Measurements from ENCODE around the gene RETN.

DNA sequence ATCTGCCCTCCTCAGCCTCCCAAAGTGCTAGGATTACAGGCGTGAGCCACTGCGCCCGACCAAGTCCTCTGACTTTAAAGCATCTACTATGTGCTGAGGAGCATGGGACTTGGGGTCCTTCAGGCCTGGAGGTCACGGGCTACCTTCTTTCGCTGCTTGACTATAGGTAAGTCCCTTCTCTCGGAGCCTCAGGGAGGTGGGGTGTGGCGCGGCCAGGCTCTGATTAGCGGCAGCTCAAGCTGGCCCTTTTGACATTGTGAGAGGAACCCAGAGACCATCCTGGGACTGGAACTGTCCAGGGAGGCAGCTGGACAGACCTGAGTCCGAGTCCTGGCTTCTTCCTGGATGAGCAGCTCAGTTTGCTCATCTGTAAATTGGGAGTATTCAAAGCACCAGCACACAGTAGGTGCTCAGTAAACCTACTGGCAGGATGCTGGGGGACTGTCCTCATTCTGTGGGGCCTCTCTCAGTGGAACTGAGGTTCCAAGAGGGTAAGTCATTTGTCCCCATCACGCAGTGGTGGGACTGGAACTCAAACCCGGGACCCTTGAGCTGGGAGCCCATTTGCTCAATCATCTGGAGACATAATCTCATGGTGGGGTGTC is 32.3 kb downstream of the RETN start:
- TF ChIP-seq CTCF (conservative IDR thresholded peaks at IDR 0.05; ENCODE audit: low read depth in 2 of 2) (no peak), POLR2AphosphoS5 (IDR thresholded peaks at IDR 0.05; ENCODE audit: low read depth) (no peak), EZH2phosphoT487 (IDR thresholded peaks at IDR 0.05; ENCODE audit: unreplicated experiment) (no peak), CREB1 (CRISPR knock-in tag; IDR thresholded peaks at IDR 0.05; ENCODE audit: low read depth) (no peak), EZH2 (IDR thresholded peaks at IDR 0.05; ENCODE audit: low read depth, unreplicated experiment) (no peak)
